Measurements from ENCODE around the gene JKAMP. TPM values are rescaled to one million over a fixed set of nuclear protein-coding genes. Genes with fewer than 3 reads are reported as not detected.

The JKAMP gene
- total and polyA plus RNA-seq, 2 donors (not counting 3 experiments of a cell fraction or from before 2014, with no cell fraction given) = 30.8 to 160 TPM

DNA sequence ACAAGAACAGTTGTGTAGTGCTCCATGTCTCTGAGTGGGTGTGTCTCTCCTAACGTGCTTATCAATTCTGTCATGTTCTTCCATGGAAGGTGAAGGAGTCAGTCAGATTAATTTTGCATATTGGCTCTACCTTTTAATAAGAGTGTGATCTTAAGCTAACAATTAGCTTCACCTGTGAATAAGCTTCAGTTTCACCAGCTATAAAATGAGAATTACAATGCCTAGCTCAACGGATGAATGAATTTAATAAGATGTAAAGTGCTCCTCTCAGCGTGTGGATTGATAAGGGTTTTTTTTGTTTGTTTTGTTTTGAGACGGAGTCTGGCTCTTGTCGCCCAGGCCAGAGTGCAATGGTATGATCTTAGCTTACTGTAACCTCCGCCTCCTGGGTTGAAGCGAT lies 59.6 kb downstream of the JKAMP start:
- Histone ChIP-seq H3K4me1 (ENCODE audit: control insufficient read depth, extremely low read depth, insufficient read depth, low read length) (no peaks in the 10 kb centered on the region), H3K4me3 (replicated peaks in 1 of 3; ENCODE audit: insufficient read depth in 1 of 3, low read depth in 1 of 3, low read length in 3 of 3) (no peak overlapping the region), H3K36me3 (ENCODE audit: control insufficient read depth in 2 of 2, extremely low read depth in 1 of 2, insufficient read depth in 2 of 2, low read length in 2 of 2) (no peaks in the 10 kb centered on the region), H3K9me3 (replicated peaks; ENCODE audit: control insufficient read depth, insufficient read depth, low read length) (no peaks in the 10 kb centered on the region), H3K27me3 (ENCODE audit: control insufficient read depth in 2 of 2, insufficient read depth in 2 of 2, low read length in 2 of 2) (peaks cover 0 to 6% of the 10 kb centered on the region in 2 experiments), H3K27ac (ENCODE audit: insufficient read depth, low read depth, low read length) (no peak overlapping the region), H3K9me1 (replicated peaks; ENCODE audit: control insufficient read depth, extremely low read depth, insufficient read depth, low read length) (no peaks in the 10 kb centered on the region), H2AFZ (ENCODE audit: low read depth, low read length) (no peak overlapping the region), H3K4me2 (ENCODE audit: insufficient read depth, low read length) (no peak overlapping the region), H4K20me1 (replicated peaks; ENCODE audit: control insufficient read depth, extremely low read depth, insufficient read depth, low read length) (no peaks in the 10 kb centered on the region), H3K79me2 (ENCODE audit: control insufficient read depth, insufficient read depth, low read length) (no peaks in the 10 kb centered on the region), H3K9ac (replicated peaks; ENCODE audit: extremely low read depth, insufficient read depth, low read length) (no peak overlapping the region)
- ChIA-PET POLR2A (no interaction called here), CTCF (interaction anchor here (1.2 kb wide), 1 partner anchor 37 kb away, joined by 4 read pairs; no protein-coding TSS in a partner anchor)
- no TSS peak for BruUV-seq (replicated peaks)
- dilution Hi-C loops (cut with MboI; ENCODE audit: extremely low pct_ligation_motif_present, low sequenced_read_pairs) = no loop called here
- TF ChIP-seq MAX (IDR thresholded peaks at IDR 0.05; ENCODE audit: insufficient read depth, insufficient read length) = no peak
- TF ChIP-seq, protein P1, sequence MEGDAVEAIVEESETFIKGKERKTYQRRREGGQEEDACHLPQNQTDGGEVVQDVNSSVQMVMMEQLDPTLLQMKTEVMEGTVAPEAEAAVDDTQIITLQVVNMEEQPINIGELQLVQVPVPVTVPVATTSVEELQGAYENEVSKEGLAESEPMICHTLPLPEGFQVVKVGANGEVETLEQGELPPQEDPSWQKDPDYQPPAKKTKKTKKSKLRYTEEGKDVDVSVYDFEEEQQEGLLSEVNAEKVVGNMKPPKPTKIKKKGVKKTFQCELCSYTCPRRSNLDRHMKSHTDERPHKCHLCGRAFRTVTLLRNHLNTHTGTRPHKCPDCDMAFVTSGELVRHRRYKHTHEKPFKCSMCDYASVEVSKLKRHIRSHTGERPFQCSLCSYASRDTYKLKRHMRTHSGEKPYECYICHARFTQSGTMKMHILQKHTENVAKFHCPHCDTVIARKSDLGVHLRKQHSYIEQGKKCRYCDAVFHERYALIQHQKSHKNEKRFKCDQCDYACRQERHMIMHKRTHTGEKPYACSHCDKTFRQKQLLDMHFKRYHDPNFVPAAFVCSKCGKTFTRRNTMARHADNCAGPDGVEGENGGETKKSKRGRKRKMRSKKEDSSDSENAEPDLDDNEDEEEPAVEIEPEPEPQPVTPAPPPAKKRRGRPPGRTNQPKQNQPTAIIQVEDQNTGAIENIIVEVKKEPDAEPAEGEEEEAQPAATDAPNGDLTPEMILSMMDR (IDR thresholded peaks at IDR 0.05; ENCODE audit: extremely low read depth in 1 of 2, insufficient read depth in 1 of 2, low read depth in 1 of 2, low read length in 2 of 2) = no peak
- no peak for TF ChIP-seq POLR2A (IDR thresholded peaks at IDR 0.05; ENCODE audit: low read depth, low read length)
- no peak for TF ChIP-seq MYC (IDR thresholded peaks at IDR 0.05; ENCODE audit: low read depth, low read length)
- TF ChIP-seq POLR2AphosphoS5 (IDR thresholded peaks at IDR 0.05; ENCODE audit: insufficient read depth, low read depth, low read length) = no peak
- TF ChIP-seq FOS (IDR thresholded peaks at IDR 0.05; ENCODE audit: borderline replicate concordance, insufficient read depth, low read length) = no peak
- no peak for TF ChIP-seq GATA2 (IDR thresholded peaks at IDR 0.05; ENCODE audit: insufficient read depth, insufficient read length, low read depth, low read length)
- no peak for TF ChIP-seq JUN (IDR thresholded peaks at IDR 0.05; ENCODE audit: borderline replicate concordance, insufficient read depth, insufficient read length, low read depth)
- no peak for TF ChIP-seq EZH2 (IDR thresholded peaks at IDR 0.05; ENCODE audit: borderline replicate concordance, low read depth, low read length, severe bottlenecking)
- no peak for FAIRE-seq
- intact Hi-C loops (cut with micrococcal nuclease) = no loop called here
- DNase-seq (ENCODE audit: low read depth, low spot score) = no peak

Measured in endothelial cell of umbilical vein (primary cell).